Measurements from ENCODE around the gene ZNF367. TPM values are rescaled to one million over a fixed set of nuclear protein-coding genes. Genes with fewer than 3 reads are reported as not detected.

ZNF367 gene
- total RNA-seq, 1 experiment from 2014 or later = 10.7 TPM

GRCh38 chr9:96411129-96411838 lies 6.9 kb downstream of the ZNF367 start:
- in situ Hi-C loops (cut with HindIII; ENCODE audit: low sequenced_read_pairs) = no loop called here

GRCh38 chr9:96408409-96409280 lies 9.5 kb downstream of the ZNF367 start:
- in situ Hi-C loops (cut with HindIII; ENCODE audit: low sequenced_read_pairs) = no loop called here
- no peak for DNase-seq (ENCODE audit: low spot score)

More at GRCh38 chr9:96411129-96411838, 6.9 kb downstream of the ZNF367 start:
- DNase-seq (ENCODE audit: low spot score) = no peak

- in situ Hi-C loops (cut with HindIII; ENCODE audit: low sequenced_read_pairs) = no loop called here
- DNase-seq (ENCODE audit: low spot score) = no peak
Measured at GRCh38 chr9:96400132-96400910, 17.8 kb downstream of the ZNF367 start.

- in situ Hi-C loops (cut with HindIII; ENCODE audit: low sequenced_read_pairs) = no loop called here
- no peak for DNase-seq (ENCODE audit: low spot score)
Measured at GRCh38 chr9:96399325-96399633, 18.9 kb downstream of the ZNF367 start.

- in situ Hi-C loops (cut with HindIII; ENCODE audit: low sequenced_read_pairs) = no loop called here
- no peak for DNase-seq (ENCODE audit: low spot score)
Measured at GRCh38 chr9:96398582-96399324, 19.4 kb downstream of the ZNF367 start.

GRCh38 chr9:96395964-96396363 lies 22.2 kb downstream of the ZNF367 start:
- in situ Hi-C loops (cut with HindIII; ENCODE audit: low sequenced_read_pairs) = no loop called here
- DNase-seq (ENCODE audit: low spot score) = no peak

- DNase-seq (ENCODE audit: low spot score) = no peak
Measured at GRCh38 chr9:96394832-96395496, 23.2 kb downstream of the ZNF367 start.

GRCh38 chr9:96392263-96392662 lies 25.9 kb downstream of the ZNF367 start:
- DNase-seq (ENCODE audit: low spot score) = no peak
- in situ Hi-C loops (cut with HindIII; ENCODE audit: low sequenced_read_pairs) = no loop called here

More at GRCh38 chr9:96394832-96395496, 23.2 kb downstream of the ZNF367 start:
- in situ Hi-C loops (cut with HindIII; ENCODE audit: low sequenced_read_pairs) = no loop called here

GRCh38 chr9:96391021-96391765 lies 27.0 kb downstream of the ZNF367 start:
- DNase-seq (ENCODE audit: low spot score) = no peak
- in situ Hi-C loops (cut with HindIII; ENCODE audit: low sequenced_read_pairs) = no loop called here

- in situ Hi-C loops (cut with HindIII; ENCODE audit: low sequenced_read_pairs) = no loop called here
- no peak for DNase-seq (ENCODE audit: low spot score)
Measured at GRCh38 chr9:96388144-96388543, 30.0 kb downstream of the ZNF367 start.

- no peak for DNase-seq (ENCODE audit: low spot score)
- in situ Hi-C loops (cut with HindIII; ENCODE audit: low sequenced_read_pairs) = no loop called here
Measured at GRCh38 chr9:96386157-96386556, 32.0 kb downstream of the ZNF367 start.

- DNase-seq (ENCODE audit: low spot score) = peak; percentile 19
- in situ Hi-C loops (cut with HindIII; ENCODE audit: low sequenced_read_pairs) = no loop called here
Measured at GRCh38 chr9:96383165-96383942, 34.8 kb downstream of the ZNF367 start, which contains the start of gene SLC35D2. SLC35D2 (minus strand) TSS chr9:96383711; CDS start chr9:96383634, 77 bp downstream.

GRCh38 chr9:96382839-96383164 lies 35.4 kb downstream of the ZNF367 start:
- in situ Hi-C loops (cut with HindIII; ENCODE audit: low sequenced_read_pairs) = no loop called here
- DNase-seq (ENCODE audit: low spot score) = peak; percentile 32

- no peak for DNase-seq (ENCODE audit: low spot score)
- in situ Hi-C loops (cut with HindIII; ENCODE audit: low sequenced_read_pairs) = no loop called here
Measured at GRCh38 chr9:96382175-96382574, 36.0 kb downstream of the ZNF367 start.

- in situ Hi-C loops (cut with HindIII; ENCODE audit: low sequenced_read_pairs) = no loop called here
- no peak for DNase-seq (ENCODE audit: low spot score)
Measured at GRCh38 chr9:96381696-96382095, 36.5 kb downstream of the ZNF367 start.

GRCh38 chr9:96381125-96381524 lies 37.0 kb downstream of the ZNF367 start:
- in situ Hi-C loops (cut with HindIII; ENCODE audit: low sequenced_read_pairs) = no loop called here
- no peak for DNase-seq (ENCODE audit: low spot score)

- in situ Hi-C loops (cut with HindIII; ENCODE audit: low sequenced_read_pairs) = no loop called here
- DNase-seq (ENCODE audit: low spot score) = no peak
Measured at GRCh38 chr9:96379461-96379860, 38.7 kb downstream of the ZNF367 start.

Measured in G401 (cell line).